ENCODE results near the gene C1orf159. TPM values are rescaled to one million over a fixed set of nuclear protein-coding genes. Genes with fewer than 3 reads are reported as not detected.

Gene C1orf159
- total RNA-seq, 1 donor from 2014 or later, result 9.7 TPM

DNA sequence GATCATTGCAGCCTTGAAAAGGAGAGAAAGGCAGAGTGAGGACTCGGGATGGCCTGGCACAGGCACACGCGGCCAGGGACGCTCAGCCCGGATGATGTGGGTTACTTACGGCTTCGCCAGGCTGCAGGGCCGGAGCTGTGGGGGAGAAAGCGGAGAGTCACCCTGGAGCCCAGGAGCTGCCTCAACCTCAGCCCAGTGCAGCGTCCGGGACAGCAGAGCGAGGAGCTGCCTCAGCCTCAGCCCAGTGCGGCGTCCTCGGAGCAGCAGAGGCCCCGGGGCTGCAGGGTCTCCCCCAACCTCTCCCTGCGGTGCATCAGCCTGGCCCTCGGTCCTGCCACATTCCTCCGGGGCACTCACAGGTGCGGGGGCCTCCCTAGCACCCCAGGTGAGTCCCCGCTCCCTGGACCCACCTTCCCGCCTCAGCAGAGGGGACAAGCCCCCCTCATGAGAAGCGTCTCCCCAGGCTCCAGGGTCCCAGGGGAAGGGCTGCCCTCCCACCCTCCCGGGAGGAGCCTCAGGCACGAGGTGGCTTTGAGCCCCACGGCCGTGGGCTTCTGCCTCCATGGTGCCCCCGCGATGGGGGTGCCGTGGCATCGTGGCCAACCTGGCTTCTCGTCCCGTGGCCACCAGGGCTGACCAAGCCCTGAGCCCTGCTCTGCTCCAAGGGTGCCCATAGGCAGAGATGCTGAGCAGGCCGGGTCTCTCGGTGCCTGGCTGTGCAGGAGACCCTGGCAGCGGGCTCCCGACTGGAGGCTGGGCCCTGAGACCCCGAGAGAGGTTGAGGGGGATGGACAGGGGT is 31.3 kb downstream of the C1orf159 start:
- Histone ChIP-seq H3K27ac (no peak overlapping the region), H3K27me3 (no peaks in the 10 kb centered on the region), H3K36me3 (no peaks in the 10 kb centered on the region), H3K9me3 (no peaks in the 10 kb centered on the region), H3K4me1 (peaks cover 6% of the 10 kb centered on the region), H3K4me3 (no peak overlapping the region)
- ATAC-seq (no peak), DNase-seq (peak; percentile 62)
- intact Hi-C loops (cut with DNase I), result no loop called here
- TF ChIP-seq CTCF (IDR thresholded peaks at IDR 0.05), result no peak

- H3K4me3 ChIP-seq, result no peak overlapping the region
- H3K4me1 ChIP-seq, result peaks cover 9% of the 10 kb centered on the region
- peak; percentile 60 for DNase-seq
- TF ChIP-seq CTCF (IDR thresholded peaks at IDR 0.05), result no peak
- H3K9me3 ChIP-seq, result no peaks in the 10 kb centered on the region
- intact Hi-C loops (cut with DNase I), result no loop called here
- H3K27me3 ChIP-seq, result no peaks in the 10 kb centered on the region
- ATAC-seq, result no peak
- no peak overlapping the region for H3K27ac ChIP-seq
- no peaks in the 10 kb centered on the region for H3K36me3 ChIP-seq
Observed at GRCh38 chr1:1083416-1084371, 32.2 kb downstream of the C1orf159 start.

GRCh38 chr1:1082776-1083415 is 33.0 kb downstream of the C1orf159 start:
- ATAC-seq (no peak), DNase-seq (peak; percentile 63)
- Histone ChIP-seq H3K9me3 (no peaks in the 10 kb centered on the region), H3K4me1 (peaks cover 9% of the 10 kb centered on the region), H3K4me3 (no peak overlapping the region), H3K27ac (no peak overlapping the region), H3K27me3 (no peaks in the 10 kb centered on the region), H3K36me3 (no peaks in the 10 kb centered on the region)
- no peak for TF ChIP-seq CTCF (IDR thresholded peaks at IDR 0.05)
- intact Hi-C loops (cut with DNase I), result no loop called here

GRCh38 chr1:1082239-1082775 is 33.6 kb downstream of the C1orf159 start:
- ATAC-seq (no peak), DNase-seq (peak; percentile 65)
- Histone ChIP-seq H3K4me3 (no peak overlapping the region), H3K9me3 (no peaks in the 10 kb centered on the region), H3K27me3 (no peaks in the 10 kb centered on the region), H3K4me1 (peaks cover 9% of the 10 kb centered on the region), H3K27ac (no peak overlapping the region), H3K36me3 (no peaks in the 10 kb centered on the region)
- TF ChIP-seq CTCF (IDR thresholded peaks at IDR 0.05), result no peak
- intact Hi-C loops (cut with DNase I), result no loop called here

Data from upper lobe of right lung (tissue), 1 donor.